Endothelial cell of umbilical vein (primary cell): ENCODE results near the gene GGT6. TPM values are rescaled to one million over a fixed set of nuclear protein-coding genes. Genes with fewer than 3 reads are reported as not detected.
"Not testable (repeated sequence)": the region's sequence is repeated elsewhere in the genome, so short reads cannot be mapped to it uniquely, and the experiment has no call there.

Experiments used
- BruUV-seq: library from RNA; stranded (reverse); fragments of 400-500 nt; replicated peaks from 2 replicates; lab custom pipeline; 2021; lab: Mats Ljungman, UMichigan
- CTCF ChIA-PET: fragments of 300-600, 350-600 bp; sonication (Branson Sonifier 250); formaldehyde crosslinking; loops from one replicate; lab custom pipeline; 2021; ENCODE audit warnings: antibody characterized with exemption, inconsistent platforms; lab: Charles Lee
- POLR2A ChIA-PET: fragments of 300-600, 350-600 bp; sonication (Branson Sonifier 250); formaldehyde crosslinking; loops from one replicate; lab custom pipeline; 2021; ENCODE audit warnings: antibody characterized with exemption, inconsistent platforms; lab: Charles Lee
- DNase-seq: peaks from one replicate; pipeline ENCODE4 v3.0.0-alpha.2; 2011; ENCODE audit warnings: low read depth, low spot score
- FAIRE-seq: peaks from 2 replicates; lab custom pipeline; 2011; peaks lifted over from hg19 to GRCh38; lab: Jason Lieb, UNC
- H2AFZ ChIP-seq: 2 replicates; pipeline ENCODE4 v1.6.0; 2012; ENCODE audit warnings: low read depth, low read length, control low read depth, inconsistent platforms
- H3K27ac ChIP-seq: 2 replicates; pipeline ENCODE4 v1.5.1; 2011; ENCODE audit warnings: low read depth, mild to moderate bottlenecking, control low read depth, low read length, moderate library complexity; ENCODE audit not compliant: insufficient read depth
- H3K27me3 ChIP-seq, 2 experiments: 2 replicates each; pipeline versions ENCODE4 v1.6.0 to v1.6.1; 2011; ENCODE audit warnings: low read length in 2 of 2, mixed read lengths in 1 of 2; ENCODE audit not compliant: control insufficient read depth in 2 of 2, insufficient read depth in 2 of 2
- H3K36me3 ChIP-seq, 2 experiments: 2 replicates in 1 of 2; 3 replicates in 1 of 2; pipeline ENCODE4 v1.5.1; 2011; ENCODE audit warnings: low read length in 2 of 2, mild to moderate bottlenecking in 1 of 2, moderate library complexity in 1 of 2; ENCODE audit not compliant: control insufficient read depth in 2 of 2, insufficient read depth in 2 of 2; ENCODE audit errors: extremely low read depth in 1 of 2
- H3K4me1 ChIP-seq: 3 replicates; pipeline ENCODE4 v1.5.1; 2011; ENCODE audit warnings: mild to moderate bottlenecking, low read length; ENCODE audit not compliant: control insufficient read depth, insufficient read depth; ENCODE audit errors: extremely low read depth
- H3K4me2 ChIP-seq: 2 replicates; pipeline ENCODE4 v1.6.1; 2011; ENCODE audit warnings: low read length, control low read depth, mixed read lengths; ENCODE audit not compliant: insufficient read depth
- H3K4me3 ChIP-seq, 3 experiments: fragments of 200-600 bp in 1 of 3; sonication (generic), shearing (Covaris generic) in 1 of 3; replicated peaks in 1 of 3; 2 replicates each; pipeline ENCODE4 v1.5.1; 2011 to 2016; ENCODE audit warnings: control low read depth in 3 of 3, low read length in 3 of 3, mild to moderate bottlenecking in 2 of 3, inconsistent platforms in 1 of 3, low read depth in 1 of 3, moderate library complexity in 1 of 3; ENCODE audit not compliant: insufficient read depth in 1 of 3
- H3K79me2 ChIP-seq: 2 replicates; pipeline ENCODE4 v1.6.0; 2012; ENCODE audit warnings: low read length, inconsistent platforms; ENCODE audit not compliant: control insufficient read depth, insufficient read depth
- H3K9ac ChIP-seq: replicated peaks from 2 replicates; pipeline ENCODE3; 2011; ENCODE audit warnings: low read length, control low read depth; ENCODE audit not compliant: insufficient read depth; ENCODE audit errors: extremely low read depth
- H3K9me1 ChIP-seq: replicated peaks from 3 replicates; pipeline ENCODE4 v1.6.0; 2011; ENCODE audit warnings: mild to moderate bottlenecking, low read length; ENCODE audit not compliant: control insufficient read depth, insufficient read depth; ENCODE audit errors: extremely low read depth
- H3K9me3 ChIP-seq: replicated peaks from 2 replicates; pipeline ENCODE4 v1.5.1; 2012; ENCODE audit warnings: low read length, inconsistent platforms; ENCODE audit not compliant: control insufficient read depth, insufficient read depth
- H4K20me1 ChIP-seq: replicated peaks from 2 replicates; pipeline ENCODE3; 2011; ENCODE audit warnings: mild to moderate bottlenecking, low read length; ENCODE audit not compliant: control insufficient read depth, insufficient read depth; ENCODE audit errors: extremely low read depth
- EZH2 ChIP-seq: IDR thresholded peaks from 2 replicates; pipeline ENCODE4 v1.6.1; 2012; ENCODE audit warnings: borderline replicate concordance, low read depth, mild to moderate bottlenecking, moderate library complexity, low read length, inconsistent platforms; ENCODE audit not compliant: severe bottlenecking
- FOS ChIP-seq: IDR thresholded peaks from 2 replicates; pipeline ENCODE4 v1.6.1; 2011; ENCODE audit warnings: mild to moderate bottlenecking, low read length, moderate library complexity, borderline replicate concordance; ENCODE audit not compliant: insufficient read depth
- GATA2 ChIP-seq: IDR thresholded peaks from 2 replicates; pipeline ENCODE4 v1.7.0; 2011; ENCODE audit warnings: low read depth, mild to moderate bottlenecking, moderate library complexity, mixed read lengths, low read length; ENCODE audit not compliant: insufficient read length, insufficient read depth
- JUN ChIP-seq: IDR thresholded peaks from 2 replicates; pipeline ENCODE4 v1.6.1; 2011; ENCODE audit warnings: borderline replicate concordance, low read depth; ENCODE audit not compliant: insufficient read length, insufficient read depth
- MYC ChIP-seq: IDR thresholded peaks from one replicate; pipeline ENCODE4 v1.6.1; 2011; ENCODE audit warnings: mild to moderate bottlenecking, low read depth, low read length
- POLR2A ChIP-seq: IDR thresholded peaks from 2 replicates; pipeline ENCODE4 v1.6.1; 2012; ENCODE audit warnings: low read depth, mild to moderate bottlenecking, control low read depth, low read length
- POLR2AphosphoS5 ChIP-seq: IDR thresholded peaks from 2 replicates; pipeline ENCODE4 v1.6.1; 2012; ENCODE audit warnings: low read depth, mild to moderate bottlenecking, control low read depth, low read length, moderate library complexity; ENCODE audit not compliant: insufficient read depth
- dilution Hi-C: fragments of 300-500 bp; cut with MboI; formaldehyde crosslinking; loops from one replicate; pipeline ENCODE4 v1.15.0; 2019; ENCODE audit warnings: low sequenced_read_pairs; ENCODE audit not compliant: extremely low pct_ligation_motif_present
- intact Hi-C: fragments of 100-400 bp; cut with micrococcal nuclease; formaldehyde crosslinking; loops from one replicate; pipeline ENCODE4 v1.10.0; 2022
- polyA plus RNA-seq, 4 experiments: library from polyadenylated mRNA; depleted of rRNA in 3 of 4; stranded (reverse) in 3 of 4; unstranded in 1 of 4; fragments of >200 nt; gene quantifications; 2 replicates each; pipeline versions ENCODE4 v1.2.1 to v1.2.3, GENCODE V29; 2011 to 2012; ENCODE audit warnings: missing spikeins in 1 of 4
- total RNA-seq: library from RNA; stranded (reverse); gene quantifications from 2 replicates; pipeline ENCODE4 v1.2.3, GENCODE V29; 2021
- TF ChIP-seq, protein P1 (sequence below): IDR thresholded peaks from 2 replicates; pipeline ENCODE4 v1.6.1; 2011; ENCODE audit not compliant: insufficient read depth, insufficient read length
- TF ChIP-seq, protein P2 (sequence below), 2 donors: IDR thresholded peaks; 1 replicate in 1 of 2; 2 replicates in 1 of 2; pipeline ENCODE4 v1.5.1; 2011; ENCODE audit warnings: low read length in 2 of 2, mild to moderate bottlenecking in 2 of 2, moderate library complexity in 2 of 2, control low read depth in 1 of 2, inconsistent platforms in 1 of 2, low read depth in 1 of 2; ENCODE audit not compliant: insufficient read depth in 1 of 2; ENCODE audit errors: extremely low read depth in 1 of 2

GGT6 gene
- total and polyA plus RNA-seq, 2 donors (not counting 3 experiments of a cell fraction or from before 2014, with no cell fraction given): not detected

DNA sequence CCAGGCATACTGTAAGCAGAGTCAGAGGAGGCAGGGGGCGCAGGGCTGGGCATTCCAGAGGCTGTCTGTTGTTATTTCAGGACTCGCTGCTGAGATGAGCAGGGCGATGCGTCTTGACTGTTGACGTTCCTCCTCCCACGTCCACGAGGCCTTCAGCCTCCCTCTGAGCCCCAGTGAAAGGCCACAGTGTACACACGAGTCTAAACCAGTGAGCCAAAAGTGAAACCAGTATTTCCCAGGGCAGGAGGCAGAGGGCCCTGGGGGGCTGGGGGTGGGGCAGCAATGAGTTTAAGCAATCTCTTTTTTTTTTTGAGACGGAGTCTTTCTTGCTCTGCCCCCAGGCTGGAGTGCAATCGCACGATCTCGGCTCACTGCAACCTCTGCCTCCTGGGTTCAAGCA is 45.4 kb upstream of the GGT6 start:
- DNase-seq (no peak), FAIRE-seq (no peak)
- no peaks in the 10 kb centered on the region for H3K36me3 ChIP-seq
- H3K27ac ChIP-seq: no peak overlapping the region
- no peak overlapping the region for H3K9ac ChIP-seq
- H3K79me2 ChIP-seq: no peaks in the 10 kb centered on the region
- dilution Hi-C loops (no loop called here), intact Hi-C loops (no loop called here)
- TF ChIP-seq JUN (no peak), FOS (no peak), MYC (no peak), GATA2 (no peak), EZH2 (no peak), POLR2A (no peak), POLR2AphosphoS5 (no peak)
- TF ChIP-seq, protein P1, sequence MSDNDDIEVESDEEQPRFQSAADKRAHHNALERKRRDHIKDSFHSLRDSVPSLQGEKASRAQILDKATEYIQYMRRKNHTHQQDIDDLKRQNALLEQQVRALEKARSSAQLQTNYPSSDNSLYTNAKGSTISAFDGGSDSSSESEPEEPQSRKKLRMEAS: no peak
- TF ChIP-seq, protein P2, sequence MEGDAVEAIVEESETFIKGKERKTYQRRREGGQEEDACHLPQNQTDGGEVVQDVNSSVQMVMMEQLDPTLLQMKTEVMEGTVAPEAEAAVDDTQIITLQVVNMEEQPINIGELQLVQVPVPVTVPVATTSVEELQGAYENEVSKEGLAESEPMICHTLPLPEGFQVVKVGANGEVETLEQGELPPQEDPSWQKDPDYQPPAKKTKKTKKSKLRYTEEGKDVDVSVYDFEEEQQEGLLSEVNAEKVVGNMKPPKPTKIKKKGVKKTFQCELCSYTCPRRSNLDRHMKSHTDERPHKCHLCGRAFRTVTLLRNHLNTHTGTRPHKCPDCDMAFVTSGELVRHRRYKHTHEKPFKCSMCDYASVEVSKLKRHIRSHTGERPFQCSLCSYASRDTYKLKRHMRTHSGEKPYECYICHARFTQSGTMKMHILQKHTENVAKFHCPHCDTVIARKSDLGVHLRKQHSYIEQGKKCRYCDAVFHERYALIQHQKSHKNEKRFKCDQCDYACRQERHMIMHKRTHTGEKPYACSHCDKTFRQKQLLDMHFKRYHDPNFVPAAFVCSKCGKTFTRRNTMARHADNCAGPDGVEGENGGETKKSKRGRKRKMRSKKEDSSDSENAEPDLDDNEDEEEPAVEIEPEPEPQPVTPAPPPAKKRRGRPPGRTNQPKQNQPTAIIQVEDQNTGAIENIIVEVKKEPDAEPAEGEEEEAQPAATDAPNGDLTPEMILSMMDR (IDR thresholded peaks at IDR 0.05; ENCODE audit: extremely low read depth in 1 of 2, insufficient read depth in 1 of 2, low read depth in 1 of 2, low read length in 2 of 2): no peak
- no peak overlapping the region for H2AFZ ChIP-seq
- ChIA-PET CTCF (interaction anchor here (1.4 kb wide), 1 partner anchor 39 kb away, joined by 4 read pairs; no protein-coding TSS in a partner anchor), POLR2A (no interaction called here)
- H4K20me1 ChIP-seq: no peaks in the 10 kb centered on the region
- peaks cover 8 to 13% of the 10 kb centered on the region in 2 experiments for H3K27me3 ChIP-seq
- peaks cover 4% of the 10 kb centered on the region for H3K4me1 ChIP-seq
- no peaks in the 10 kb centered on the region for H3K9me3 ChIP-seq
- H3K4me2 ChIP-seq: no peak overlapping the region
- BruUV-seq: no TSS peak
- H3K9me1 ChIP-seq: no peaks in the 10 kb centered on the region
- no peak overlapping the region for H3K4me3 ChIP-seq

DNA sequence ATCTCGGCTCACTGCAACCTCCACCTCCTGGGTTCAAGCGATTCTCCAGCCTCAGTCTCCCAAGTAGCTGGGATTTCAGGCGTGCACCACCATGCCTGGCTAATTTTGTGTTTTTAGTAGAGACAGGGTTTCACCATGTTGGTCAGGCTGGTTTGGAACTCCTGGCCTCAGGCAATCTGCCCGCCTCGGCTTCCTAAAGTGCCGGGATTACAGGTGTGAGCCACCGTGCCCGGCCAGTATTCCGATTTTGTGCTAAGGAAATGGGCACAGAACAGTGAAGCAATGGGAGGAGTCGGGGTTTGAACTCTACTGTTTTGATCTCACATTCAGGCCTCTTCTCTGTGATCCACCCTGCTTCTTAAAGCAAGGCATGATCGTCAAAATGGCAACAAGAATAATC is 44.4 kb upstream of the GGT6 start:
- dilution Hi-C loops, H3K27ac ChIP-seq, H3K9me1 ChIP-seq, H3K9me3 ChIP-seq, H3K4me1 ChIP-seq, H4K20me1 ChIP-seq, H3K36me3 ChIP-seq, H3K27me3 ChIP-seq, H3K4me3 ChIP-seq, H3K4me2 ChIP-seq, H2AFZ ChIP-seq, H3K9ac ChIP-seq, H3K79me2 ChIP-seq, DNase-seq, intact Hi-C loops, FAIRE-seq, POLR2A ChIA-PET, BruUV-seq: not testable (repeated sequence)
- CTCF ChIA-PET: interaction anchor here (1.4 kb wide), 1 partner anchor 37 kb away, joined by 4 read pairs; no protein-coding TSS in a partner anchor
